HepG2 (cell line): ENCODE data around the gene NARF. TPM values are rescaled to one million over a fixed set of nuclear protein-coding genes. Genes with fewer than 3 reads are reported as not detected.
A peak's percentile ranks its signal among the peaks of the same experiment; 100 is the strongest.

Source experiments
- ATAC-seq: fragments of 200-7000 bp; cut with Tn5 transposase; 3 replicates; pipeline ENCODE4 v1.9.1; 2020; ENCODE audit warnings: mild to moderate bottlenecking, moderate library complexity
- Bru-seq: library from RNA; stranded (reverse); fragments of 400-500 nt; gene quantifications from one replicate; lab custom pipeline; 2021; lab: Mats Ljungman, UMichigan
- BruChase-seq, 2 experiments: library from RNA; stranded (reverse); fragments of 400-500 nt; gene quantifications; one replicate each; lab custom pipeline; 2021; lab: Mats Ljungman, UMichigan
- BruUV-seq: library from RNA; stranded (reverse); fragments of 400-500 nt; replicated peaks from 2 replicates; lab custom pipeline; 2021; lab: Mats Ljungman, UMichigan
- CTCF ChIA-PET: fragments of 300-600 bp; formaldehyde crosslinking; extraction: SDS; loops from one replicate; lab custom pipeline; 2021; ENCODE audit warnings: low total read pairs, inconsistent platforms, low intra/inter-chr PET ratio; lab: Yijun Ruan, JAX
- POLR2A ChIA-PET: fragments of 350-600 bp; sonication (Branson Sonifier 250); formaldehyde crosslinking; loops from one replicate; lab custom pipeline; 2020; ENCODE audit warnings: antibody characterized with exemption, inconsistent platforms; lab: Yijun Ruan, JAX
- DNase-seq: peaks from one replicate; pipeline ENCODE4 v3.0.0-alpha.2; 2015; ENCODE audit warnings: low spot score
- FAIRE-seq: peaks from 3 replicates; lab custom pipeline; 2011; peaks lifted over from hg19 to GRCh38; lab: Jason Lieb, UNC
- H2AFZ ChIP-seq: one replicate; pipeline ENCODE4 v1.6.1; 2011; ENCODE audit warnings: low read length, inconsistent platforms
- H3K27ac ChIP-seq: fragments of 300-600 bp; 3 replicates; pipeline ENCODE4 v1.8.0; 2011; ENCODE audit warnings: mixed run types, mild to moderate bottlenecking, mixed read lengths, low read length, inconsistent platforms; ENCODE audit not compliant: insufficient read depth; ENCODE audit errors: extremely low read length
- H3K27me3 ChIP-seq, 2 experiments: fragments of 200-600 bp in 1 of 2; 2 replicates in 1 of 2; 3 replicates in 1 of 2; pipeline versions ENCODE4 v1.6.0 to v1.8.0; 2011; ENCODE audit warnings: low read length in 2 of 2, mild to moderate bottlenecking in 2 of 2, moderate library complexity in 2 of 2, inconsistent platforms in 1 of 2; ENCODE audit not compliant: insufficient read depth in 2 of 2, control insufficient read depth in 1 of 2
- H3K36me3 ChIP-seq, 2 experiments: fragments of 200-600 bp in 1 of 2; replicated peaks in 1 of 2; 2 replicates in 1 of 2; 3 replicates in 1 of 2; pipeline versions ENCODE4 v1.5.1 to v1.8.0; 2011; ENCODE audit warnings: low read length in 2 of 2, inconsistent platforms in 1 of 2; ENCODE audit not compliant: insufficient read depth in 2 of 2, control insufficient read depth in 1 of 2
- H3K4me1 ChIP-seq: 2 replicates; pipeline ENCODE4 v1.5.1; 2012; ENCODE audit warnings: low read length, inconsistent platforms; ENCODE audit not compliant: insufficient read depth
- H3K4me2 ChIP-seq: 2 replicates; pipeline ENCODE4 v1.6.0; 2011; ENCODE audit warnings: low read depth, low read length, inconsistent platforms
- H3K4me3 ChIP-seq, 3 experiments: fragments of 200-600 bp in 1 of 3; sonication (generic), shearing (Covaris generic) in 1 of 3; replicated peaks in 1 of 3; 2 replicates each; pipeline ENCODE4 v1.5.1; 2011 to 2016; ENCODE audit warnings: low read length in 3 of 3, inconsistent platforms in 2 of 3, low read depth in 2 of 3, mild to moderate bottlenecking in 2 of 3, control low read depth in 1 of 3, mixed read lengths in 1 of 3; ENCODE audit not compliant: insufficient read depth in 1 of 3
- H3K79me2 ChIP-seq: one replicate; pipeline ENCODE4 v1.6.1; 2011; ENCODE audit warnings: low read length, inconsistent platforms; ENCODE audit not compliant: insufficient read depth
- H3K9ac ChIP-seq: 2 replicates; pipeline ENCODE4 v1.6.0; 2011; ENCODE audit warnings: mild to moderate bottlenecking, low read depth, low read length, inconsistent platforms; ENCODE audit not compliant: insufficient read depth
- H3K9me3 ChIP-seq: 2 replicates; pipeline ENCODE4 v1.5.1; 2012; ENCODE audit warnings: mild to moderate bottlenecking, low read length
- H4K20me1 ChIP-seq: 2 replicates; pipeline ENCODE4 v1.6.0; 2011; ENCODE audit warnings: inconsistent platforms, mild to moderate bottlenecking, low read length, moderate library complexity; ENCODE audit not compliant: insufficient read depth
- MED13 ChIP-seq: sonication (generic); formaldehyde crosslinking; IDR thresholded peaks from 2 replicates; pipeline ENCODE4 v1.5.0; 2020; ENCODE audit warnings: missing genetic modification reagents
- NCOA2 ChIP-seq: sonication (generic); formaldehyde crosslinking; IDR thresholded peaks from 2 replicates; pipeline ENCODE4 v1.8.0; 2022; ENCODE audit warnings: inconsistent platforms
- POLR2G ChIP-seq: fragments of 200-400 bp; formaldehyde crosslinking; IDR thresholded peaks from 2 replicates; pipeline ENCODE4 v1.6.1; 2018; ENCODE audit warnings: mild to moderate bottlenecking, low read depth, low read length, moderate library complexity
- PRMT3 ChIP-seq: sonication (generic); formaldehyde crosslinking; IDR thresholded peaks from 2 replicates; pipeline ENCODE4 v1.8.1; 2022; ENCODE audit warnings: low read depth, mild to moderate bottlenecking, moderate library complexity, missing genetic modification reagents, borderline replicate concordance
- STAT5B ChIP-seq: sonication (generic); formaldehyde crosslinking; IDR thresholded peaks from 2 replicates; pipeline ENCODE4 v1.4.0; 2020; ENCODE audit warnings: missing genetic modification reagents
- ZBTB42 ChIP-seq: sonication (generic); formaldehyde crosslinking; IDR thresholded peaks from 2 replicates; pipeline ENCODE4 v1.5.0; 2020; ENCODE audit warnings: mild to moderate bottlenecking, missing genetic modification reagents
- ZNF10 ChIP-seq: sonication (generic); formaldehyde crosslinking; IDR thresholded peaks from 2 replicates; pipeline ENCODE4 v1.4.0; 2020; ENCODE audit warnings: mild to moderate bottlenecking, low read depth, missing genetic modification reagents, borderline replicate concordance
- ZNF143 ChIP-seq: sonication (generic); formaldehyde crosslinking; IDR thresholded peaks from 2 replicates; pipeline ENCODE4 v1.4.0; 2020; ENCODE audit warnings: missing genetic modification reagents
- ZNF468 ChIP-seq: sonication (generic); formaldehyde crosslinking; IDR thresholded peaks from 2 replicates; pipeline ENCODE4 v1.8.0; 2022; ENCODE audit warnings: mild to moderate bottlenecking, moderate library complexity, missing genetic modification reagents
- ZNF7 ChIP-seq: IDR thresholded peaks from 2 replicates; pipeline ENCODE4 v1.6.1; 2016; ENCODE audit warnings: missing biosample characterization, missing genetic modification reagents
- ZNF777 ChIP-seq: sonication (generic); formaldehyde crosslinking; IDR thresholded peaks from 2 replicates; pipeline ENCODE4 v1.4.0; 2020; ENCODE audit warnings: missing genetic modification reagents
- WGBS: methylation state at CpG from one replicate; pipeline ENCODE4 v1.1.6; 2017; ENCODE audit warnings: low lambda C conversion rate; 5-methylcytosine and 5-hydroxymethylcytosine counted together
- in situ Hi-C: cut with HindIII; loops from 2 replicates; pipeline ENCODE4 v1.10.0; 2017; ENCODE audit warnings: low pct_unique_long_range_greater_than_20kb; ENCODE audit not compliant: extremely low pct_ligation_motif_present
- intact Hi-C: fragments of 100-400 bp; cut with micrococcal nuclease; formaldehyde crosslinking; loops from one replicate; pipeline ENCODE4 v1.10.0; 2022; ENCODE audit not compliant: unreplicated experiment
- long read RNA-seq, 2 experiments: library from RNA in 1 of 2; library from polyadenylated mRNA in 1 of 2; stranded (forward) in 1 of 2; unstranded in 1 of 2; transcript quantifications; one replicate each; pipeline ENCODE4 v2.0.0, GENCODE V29; 2019 to 2022
- polyA minus RNA-seq, 3 experiments: library from RNA; depleted of rRNA, polyadenylated mRNA; stranded (reverse); fragments of >200 nt; gene quantifications; 2 replicates each; pipeline ENCODE4 v1.2.3, GENCODE V29; 2011; ENCODE audit warnings: low replicate concordance in 1 of 3
- polyA plus RNA-seq, 8 experiments: library from polyadenylated mRNA; depleted of rRNA in 3 of 8; stranded (reverse) in 7 of 8; unstranded in 1 of 8; fragments of >200 nt; fragmentation: Illumina TruSeq in 4 of 8; extraction: Trizol in 4 of 8; gene quantifications; 2 replicates each; pipeline versions ENCODE4 v1.2.1 to v1.2.3, GENCODE V29; 2011 to 2016; ENCODE audit warnings: low read depth in 4 of 8, missing spikeins in 1 of 8, mixed read lengths in 1 of 8; ENCODE audit not compliant: insufficient read depth in 1 of 8
- total RNA-seq, 5 experiments: library from RNA; depleted of rRNA; stranded (reverse); fragments of >200 nt; fragmentation: Illumina TruSeq; extraction: Trizol; gene quantifications; 2 replicates each; pipeline ENCODE4 v1.2.3, GENCODE V29; 2016; ENCODE audit warnings: low read depth in 1 of 5
- TF ChIP-seq, protein P1 (sequence below): sonication (generic); formaldehyde crosslinking; IDR thresholded peaks from 2 replicates; pipeline ENCODE4 v1.5.0; 2020; ENCODE audit warnings: missing genetic modification reagents
- TF ChIP-seq, protein P2 (sequence below): IDR thresholded peaks from 2 replicates; pipeline ENCODE4 v1.6.1; 2016; ENCODE audit warnings: mild to moderate bottlenecking, missing biosample characterization, missing genetic modification reagents
- TF ChIP-seq, protein P3 (sequence below): sonication (generic); formaldehyde crosslinking; IDR thresholded peaks from 2 replicates; pipeline ENCODE4 v1.5.1; 2020; ENCODE audit warnings: missing genetic modification reagents, mild to moderate bottlenecking, borderline replicate concordance

Gene NARF
- 61.1 and 69.8 TPM in 2 replicates for total RNA-seq (2016; rRNA removed; fragmentation: Illumina TruSeq; extraction: Trizol)
- total RNA-seq (2016; cell fraction: cytosol; rRNA removed; fragmentation: Illumina TruSeq; extraction: Trizol; ENCODE audit: low read depth) = 34.2 and 37.8 TPM in 2 replicates
- total RNA-seq (2016; cell fraction: insoluble cytoplasmic fraction; rRNA removed; fragmentation: Illumina TruSeq; extraction: Trizol) = 63.6 and 70.0 TPM in 2 replicates
- 62.0 and 64.0 TPM in 2 replicates for total RNA-seq (2016; cell fraction: membrane; rRNA removed; fragmentation: Illumina TruSeq; extraction: Trizol)
- total RNA-seq (2016; cell fraction: nucleus; rRNA removed; fragmentation: Illumina TruSeq; extraction: Trizol) = 32.3 and 41.4 TPM in 2 replicates
- 137 and 144 TPM in 2 replicates for polyA plus RNA-seq (2011; rRNA removed)
- polyA plus RNA-seq (2011; cell fraction: cytosol; rRNA removed) = 155 and 177 TPM in 2 replicates
- polyA plus RNA-seq (2011; cell fraction: nucleus; rRNA removed) = 165 and 174 TPM in 2 replicates
- 79.6 and 111 TPM in 2 replicates for polyA plus RNA-seq (2012)
- 46.7 and 48.3 TPM in 2 replicates for polyA plus RNA-seq (2016; cell fraction: cytosol; fragmentation: Illumina TruSeq; extraction: Trizol; ENCODE audit: low read depth)
- 78.0 and 81.9 TPM in 2 replicates for polyA plus RNA-seq (2016; cell fraction: insoluble cytoplasmic fraction; fragmentation: Illumina TruSeq; extraction: Trizol; ENCODE audit: low read depth)
- 47.5 and 59.5 TPM in 2 replicates for polyA plus RNA-seq (2016; cell fraction: membrane; fragmentation: Illumina TruSeq; extraction: Trizol; ENCODE audit: low read depth)
- 89.0 and 97.4 TPM in 2 replicates for polyA plus RNA-seq (2016; cell fraction: nucleus; fragmentation: Illumina TruSeq; extraction: Trizol; ENCODE audit: insufficient read depth, low read depth)
- 42.5 and 59.2 TPM in 2 replicates for polyA minus RNA-seq (2011; rRNA and poly(A)+ RNA removed; ENCODE audit: low replicate concordance)
- polyA minus RNA-seq (2011; cell fraction: cytosol; rRNA and poly(A)+ RNA removed) = 31.3 and 38.9 TPM in 2 replicates
- polyA minus RNA-seq (2011; cell fraction: nucleus; rRNA and poly(A)+ RNA removed) = 31.5 and 44.4 TPM in 2 replicates
- Bru-seq, nascent RNA = percentile 70 among the genes with signal in this experiment
- percentile 80 among the genes with signal in this experiment for BruChase-seq, experiment 1, labeled RNA remaining after a 6-hour chase
- BruChase-seq, experiment 2, labeled RNA remaining after a 2-hour chase = percentile 75 among the genes with signal in this experiment
- long read RNA-seq, experiment 1, transcript NARF-201 (11 exons, 3,949 nt) = major isoform, 91 of 141 reads
- long read RNA-seq, experiment 1, partial matches to known transcripts = 7 of 141 reads
- long read RNA-seq, experiment 1, other reads (novel, unspliced or antisense) = 37 of 141 reads
- long read RNA-seq, experiment 2, partial matches to known transcripts = 18 of 118 reads
- long read RNA-seq, experiment 2, other reads (novel, unspliced or antisense) = 99 of 118 reads

DNA sequence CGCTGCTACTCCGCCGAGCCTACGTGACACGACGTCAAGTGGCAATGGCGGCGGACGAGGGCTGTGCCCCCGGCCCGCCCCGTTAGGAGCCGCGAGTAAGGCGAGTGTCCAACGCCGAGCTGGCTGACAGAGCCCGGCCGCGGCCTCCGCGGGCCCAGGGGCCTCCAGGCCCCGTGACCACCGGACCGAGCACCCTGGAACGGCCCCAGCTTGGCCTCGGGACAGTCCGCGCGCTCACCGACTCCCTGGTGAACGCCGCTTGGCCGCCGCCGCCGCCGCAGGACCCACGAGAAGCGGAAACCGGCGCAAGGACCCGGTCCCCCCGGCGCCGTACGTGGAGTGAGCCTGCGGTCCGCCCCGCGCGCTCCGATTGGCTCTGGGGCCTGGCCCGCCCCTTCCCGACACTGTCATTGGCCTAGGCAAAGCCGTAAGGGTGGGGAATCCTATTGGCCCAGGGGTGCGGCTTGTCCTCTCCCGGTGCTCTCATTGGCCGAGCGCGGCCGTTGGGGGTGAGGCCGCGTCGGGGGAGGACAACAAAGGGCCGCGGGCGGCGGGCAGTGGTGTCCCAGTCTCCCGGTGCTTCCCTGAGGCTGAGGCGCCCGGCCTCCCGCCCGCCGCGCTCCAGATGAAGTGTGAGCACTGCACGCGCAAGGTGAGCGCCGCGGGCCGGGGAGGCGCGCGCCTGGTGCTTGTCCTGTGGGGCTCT is at the start of gene NARF:
Gene NARF, plus strand, starts transcription at position 563 of the 706 bp plus-strand sequence. Its CDS starts 63 bp downstream, at position 626.
- peak; percentile 89 for FAIRE-seq
- under 1% methylated on average over 17 of the region's 85 CpGs for WGBS
- Histone ChIP-seq H3K4me2 (peak within 1 kb of the TSS; percentile 99), H2AFZ (no peak within 1 kb of the TSS), H3K79me2 (peaks cover 10% of the 10 kb centered on the region), H3K27ac (peak within 1 kb of the TSS; percentile 96), H4K20me1 (peaks cover 9% of the 10 kb centered on the region; the same call in 1 of the 2 replicates), H3K4me3 (peak within 1 kb of the TSS; percentile 85 to 99 (median 87)), H3K9ac (peak within 1 kb of the TSS; percentile 98), H3K4me1 (peaks cover 56% of the 10 kb centered on the region), H3K36me3 (peaks cover 7 to 27% of the 10 kb centered on the region in 2 experiments), H3K9me3 (no peaks in the 10 kb centered on the region), H3K27me3 (no peaks in the 10 kb centered on the region)
- ChIA-PET CTCF (no interaction called here), POLR2A (interaction anchor here (0.8 to 1.9 kb wide), 8 partner anchors 36 to 133 kb away, joined by 3 to 6 read pairs (median 4); partner anchors contain the start of gene FOXK2)
- ATAC-seq = peak; percentile 96
- in situ Hi-C loops (no loop called here), intact Hi-C loops (loop anchor here (1.0 to 2.0 kb wide), 4 partner anchors 8 to 96 kb away; partner anchors contain the start of genes CYBC1, HEXD and OGFOD3)
- BruUV-seq = no TSS peak
- DNase-seq = peak; percentile 99
- TF ChIP-seq, protein P1, sequence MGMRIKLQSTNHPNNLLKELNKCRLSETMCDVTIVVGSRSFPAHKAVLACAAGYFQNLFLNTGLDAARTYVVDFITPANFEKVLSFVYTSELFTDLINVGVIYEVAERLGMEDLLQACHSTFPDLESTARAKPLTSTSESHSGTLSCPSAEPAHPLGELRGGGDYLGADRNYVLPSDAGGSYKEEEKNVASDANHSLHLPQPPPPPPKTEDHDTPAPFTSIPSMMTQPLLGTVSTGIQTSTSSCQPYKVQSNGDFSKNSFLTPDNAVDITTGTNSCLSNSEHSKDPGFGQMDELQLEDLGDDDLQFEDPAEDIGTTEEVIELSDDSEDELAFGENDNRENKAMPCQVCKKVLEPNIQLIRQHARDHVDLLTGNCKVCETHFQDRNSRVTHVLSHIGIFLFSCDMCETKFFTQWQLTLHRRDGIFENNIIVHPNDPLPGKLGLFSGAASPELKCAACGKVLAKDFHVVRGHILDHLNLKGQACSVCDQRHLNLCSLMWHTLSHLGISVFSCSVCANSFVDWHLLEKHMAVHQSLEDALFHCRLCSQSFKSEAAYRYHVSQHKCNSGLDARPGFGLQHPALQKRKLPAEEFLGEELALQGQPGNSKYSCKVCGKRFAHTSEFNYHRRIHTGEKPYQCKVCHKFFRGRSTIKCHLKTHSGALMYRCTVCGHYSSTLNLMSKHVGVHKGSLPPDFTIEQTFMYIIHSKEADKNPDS (CRISPR knock-in tag) = peak; percentile 84; the same call in 1 of the 2 replicates
- TF ChIP-seq ZNF777 (CRISPR knock-in tag) (0 out of 2 replicates have a peak, but pooled peaks have one; percentile 5), POLR2G (peak; percentile 99), ZNF468 (CRISPR knock-in tag) (peak; percentile 87; the same call in 1 of the 2 replicates), NCOA2 (CRISPR knock-in tag) (peak; percentile 34; the same call in 1 of the 2 replicates), MED13 (CRISPR knock-in tag) (peak; percentile 71; the same call in 1 of the 2 replicates), STAT5B (CRISPR knock-in tag) (peak; percentile 50; the same call in 1 of the 2 replicates), ZNF10 (CRISPR knock-in tag) (no peak), ZNF7 (CRISPR knock-in tag) (no peak), PRMT3 (no peak), ZNF143 (peak; percentile 23; the same call in 1 of the 2 replicates), ZBTB42 (CRISPR knock-in tag) (peak; percentile 95)
- TF ChIP-seq, protein P2, sequence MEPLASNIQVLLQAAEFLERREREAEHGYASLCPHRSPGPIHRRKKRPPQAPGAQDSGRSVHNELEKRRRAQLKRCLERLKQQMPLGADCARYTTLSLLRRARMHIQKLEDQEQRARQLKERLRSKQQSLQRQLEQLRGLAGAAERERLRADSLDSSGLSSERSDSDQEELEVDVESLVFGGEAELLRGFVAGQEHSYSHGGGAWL (CRISPR knock-in tag) = peak; percentile 97
- TF ChIP-seq, protein P3, sequence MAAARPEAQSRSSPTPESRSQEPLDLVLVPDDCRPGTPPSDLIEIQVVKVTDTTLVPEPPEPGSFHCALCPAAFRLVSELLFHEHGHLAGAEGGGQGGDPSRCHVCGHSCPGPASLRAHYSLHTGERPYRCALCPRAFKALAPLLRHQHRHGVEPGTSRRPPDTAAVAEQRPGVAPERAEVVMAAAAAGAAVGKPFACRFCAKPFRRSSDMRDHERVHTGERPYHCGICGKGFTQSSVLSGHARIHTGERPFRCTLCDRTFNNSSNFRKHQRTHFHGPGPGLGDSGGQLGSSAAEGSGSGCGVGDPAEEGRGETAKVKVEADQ (CRISPR knock-in tag) = peak; percentile 74; the same call in 1 of the 2 replicates
